ENCODE results near the gene PTPN2. TPM values are rescaled to one million over a fixed set of nuclear protein-coding genes. Genes with fewer than 3 reads are reported as not detected.

PTPN2 gene
- total and polyA plus RNA-seq, 2 of the 4 experiments (the other 2 are of a cell fraction), result 13.2 to 30.6 TPM

DNA sequence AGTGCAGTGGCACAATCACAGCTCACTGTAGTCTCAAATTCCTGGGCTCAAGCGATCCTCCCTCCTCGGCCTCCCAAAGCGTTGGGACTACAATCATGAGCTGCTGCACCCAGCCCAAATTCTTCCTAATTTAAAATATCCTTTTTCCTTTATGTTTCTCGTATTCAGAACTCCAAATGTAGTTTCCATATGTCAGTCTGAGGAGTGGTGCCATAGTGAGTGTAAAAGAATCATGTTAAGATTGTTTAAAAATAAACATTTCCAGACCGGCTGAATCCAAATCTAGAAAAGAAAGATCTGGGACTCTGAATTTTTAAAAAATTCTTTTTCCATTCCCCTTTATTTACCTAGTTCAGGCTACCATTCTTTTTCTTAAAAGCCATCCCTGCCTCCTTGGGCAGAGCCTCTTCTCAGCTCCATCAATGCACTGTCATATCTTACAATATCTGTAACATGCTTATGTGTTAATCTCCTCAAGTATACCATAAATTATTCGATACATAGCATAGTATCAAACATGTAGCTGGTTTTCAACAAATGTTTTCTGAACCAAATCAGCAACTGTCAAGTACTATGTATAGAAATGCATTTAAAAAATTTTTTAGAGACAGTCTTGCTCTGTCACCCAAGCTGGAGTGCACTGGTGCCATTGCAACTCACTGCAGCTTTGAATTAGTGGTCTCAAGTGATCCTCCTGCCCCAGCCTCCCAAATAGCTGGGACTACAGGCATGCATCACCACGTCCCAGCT is 31.3 kb downstream of the PTPN2 start:
- no peak overlapping the region; the same call in 1 of the 2 replicates for H4K5ac ChIP-seq (ENCODE audit: low read depth, low read length)
- no peak overlapping the region for H2AK9ac ChIP-seq (replicated peaks; ENCODE audit: low read depth, low read length, poor library complexity)
- no peak overlapping the region for H2BK120ac ChIP-seq (ENCODE audit: low read depth, low read length)
- H3K4ac ChIP-seq (ENCODE audit: low read depth, low read length), result no peak overlapping the region
- H3K4me1 ChIP-seq (ENCODE audit: control insufficient read depth, insufficient read depth, low read length), result peaks cover 3% of the 10 kb centered on the region; the same call in 1 of the 2 replicates
- no peak overlapping the region for H3K23ac ChIP-seq (ENCODE audit: low read depth, low read length)
- H3K4me3 ChIP-seq (ENCODE audit: insufficient read depth, low read depth, low read length), result no peak overlapping the region
- no peak overlapping the region for H3K27ac ChIP-seq (ENCODE audit: insufficient read depth, low read length)
- no peak overlapping the region for H3K14ac ChIP-seq (replicated peaks; ENCODE audit: low read depth, low read length)
- no peak overlapping the region for H2AFZ ChIP-seq (replicated peaks; ENCODE audit: low read length, poor library complexity)
- intact Hi-C loops (cut with micrococcal nuclease), result no loop called here
- H3K27me3 ChIP-seq (ENCODE audit: control insufficient read depth, insufficient read depth, low read length), result no peaks in the 10 kb centered on the region
- ATAC-seq (ENCODE audit: low read depth) (no peak), DNase-seq (no peak)
- in situ Hi-C loops (cut with MboI; ENCODE audit: low sequenced_read_pairs), result no loop called here
- H3K9ac ChIP-seq (ENCODE audit: low read depth, low read length), result no peak overlapping the region
- H2AK5ac ChIP-seq (ENCODE audit: low read depth, low read length), result no peak overlapping the region
- H4K8ac ChIP-seq (ENCODE audit: low read depth in 2 of 2, low read length in 2 of 2), result no peak overlapping the region
- H2BK20ac ChIP-seq (ENCODE audit: low read depth, low read length), result no peak overlapping the region
- dilution Hi-C loops (cut with HindIII; ENCODE audit: low sequenced_read_pairs, unreplicated experiment), result no loop called here
- no peak overlapping the region for H3K56ac ChIP-seq (ENCODE audit: extremely low read depth, insufficient read depth, low read length)
- H2BK5ac ChIP-seq (ENCODE audit: low read depth, low read length, poor library complexity, severe bottlenecking), result no peak overlapping the region
- POLR2A ChIA-PET (ENCODE audit: unreplicated experiment), result no interaction called here
- TF ChIP-seq RCOR1 (IDR thresholded peaks at IDR 0.05; ENCODE audit: insufficient replicate concordance, low read length), result no peak
- CTCF ChIA-PET, result no interaction called here
- H3K9me3 ChIP-seq (ENCODE audit: control insufficient read depth, insufficient read depth, low read length), result no peaks in the 10 kb centered on the region
- H3K36me3 ChIP-seq (ENCODE audit: control insufficient read depth, insufficient read depth, low read length), result peaks cover 5% of the 10 kb centered on the region
- no CpG with 5 or more reads among the region's 7 CpGs for WGBS, 2 experiments (ENCODE audit: extremely low coverage in 2 of 2, insufficient read length in 1 of 2)
- peaks cover 10% of the 10 kb centered on the region for H3K9me1 ChIP-seq (ENCODE audit: insufficient read depth, low read length)
- H3K79me1 ChIP-seq (ENCODE audit: low read depth in 1 of 2, low read length in 2 of 2), result peaks cover 11 to 54% of the 10 kb centered on the region in 2 experiments
- H3K18ac ChIP-seq (ENCODE audit: low read depth, low read length), result no peak overlapping the region; the same call in 1 of the 2 replicates
- no peak overlapping the region for H2BK15ac ChIP-seq (ENCODE audit: low read depth, low read length)
- no peak overlapping the region for H4K91ac ChIP-seq (ENCODE audit: insufficient read depth, low read depth, low read length)
- H4K20me1 ChIP-seq (ENCODE audit: insufficient read depth, low read length), result no peaks in the 10 kb centered on the region
- BruUV-seq (replicated peaks), result no TSS peak
- H3K4me2 ChIP-seq (ENCODE audit: low read depth, low read length), result no peak overlapping the region
